CD4-positive, alpha-beta memory T cell (primary cell): ENCODE measurements around the gene LLGL2. TPM values are rescaled to one million over a fixed set of nuclear protein-coding genes. Genes with fewer than 3 reads are reported as not detected.

Source experiments
- CTCF ChIA-PET: fragments of 350-600 bp; sonication (Branson Sonifier 250); formaldehyde crosslinking; loops from one replicate; lab custom pipeline; 2021; ENCODE audit warnings: inconsistent platforms; ENCODE audit not compliant: partially characterized antibody; lab: Charles Lee
- POLR2A ChIA-PET: fragments of 350-600 bp; sonication (Branson Sonifier 250); formaldehyde crosslinking; loops from one replicate; lab custom pipeline; 2021; ENCODE audit not compliant: partially characterized antibody; lab: Charles Lee
- DNase-seq, 5 donors: peaks; one replicate each; pipeline versions ENCODE4 v3.0.0 to v3.0.0-alpha.2; 2020 to 2022; ENCODE audit warnings: mixed read lengths in 1 of 5
- H3K27ac ChIP-seq: one replicate; pipeline ENCODE4 v1.7.0; 2013; ENCODE audit warnings: low read depth, low read length
- H3K27me3 ChIP-seq: 2 replicates; pipeline ENCODE4 v1.7.0; 2013; ENCODE audit warnings: mild to moderate bottlenecking, low read length, moderate library complexity; ENCODE audit not compliant: insufficient read depth
- H3K36me3 ChIP-seq: 2 replicates; pipeline ENCODE4 v1.7.0; 2013; ENCODE audit warnings: mild to moderate bottlenecking, low read length, moderate library complexity; ENCODE audit not compliant: insufficient read depth
- H3K4me1 ChIP-seq: 2 replicates; pipeline ENCODE4 v1.7.0; 2013; ENCODE audit warnings: mild to moderate bottlenecking, low read length, moderate library complexity; ENCODE audit not compliant: insufficient read depth
- H3K4me3 ChIP-seq, 2 donors: one replicate each; pipeline ENCODE4 v1.7.0; 2013; ENCODE audit warnings: low read length in 2 of 2, mild to moderate bottlenecking in 1 of 2
- H3K9me3 ChIP-seq, 2 donors: one replicate each; pipeline ENCODE4 v1.7.0; 2013; ENCODE audit warnings: low read length in 2 of 2, control low read depth in 1 of 2; ENCODE audit not compliant: control insufficient read depth in 1 of 2
- H3K27ac Mint-ChIP-seq, 7 donors: one replicate each; pipeline ENCODE4 v1.8.0; 2020 to 2021; ENCODE audit warnings: mixed read lengths in 7 of 7, mild to moderate bottlenecking in 6 of 7, inconsistent platforms in 3 of 7, moderate library complexity in 3 of 7
- H3K27me3 Mint-ChIP-seq, 2 donors: one replicate each; pipeline ENCODE4 v1.8.0; 2020 to 2021; ENCODE audit warnings: mixed read lengths in 2 of 2
- H3K36me3 Mint-ChIP-seq, 2 donors: one replicate each; pipeline ENCODE4 v1.8.0; 2020 to 2021; ENCODE audit warnings: mixed read lengths in 2 of 2, inconsistent platforms in 1 of 2, mild to moderate bottlenecking in 1 of 2
- H3K4me1 Mint-ChIP-seq, 4 donors: one replicate each; pipeline ENCODE4 v1.8.0; 2020 to 2021; ENCODE audit warnings: mixed read lengths in 4 of 4, mild to moderate bottlenecking in 1 of 4
- H3K4me3 Mint-ChIP-seq, 8 donors: one replicate each; pipeline ENCODE4 v1.8.0; 2020 to 2021; ENCODE audit warnings: mixed read lengths in 8 of 8, mild to moderate bottlenecking in 7 of 8, moderate library complexity in 6 of 8, inconsistent platforms in 3 of 8
- H3K9me3 Mint-ChIP-seq, 8 donors: one replicate each; pipeline ENCODE4 v1.8.0; 2020 to 2021; ENCODE audit warnings: mixed read lengths in 8 of 8, mild to moderate bottlenecking in 5 of 8, inconsistent platforms in 3 of 8, moderate library complexity in 1 of 8
- intact Hi-C: fragments of 100-400 bp; cut with micrococcal nuclease; formaldehyde crosslinking; loops from one replicate; pipeline ENCODE4 v1.15.1; 2023
- polyA plus RNA-seq, 2 donors: library from polyadenylated mRNA; unstranded; fragments of 300-500 nt; fragmentation: Illumina TruSeq; gene quantifications; one replicate each; pipeline ENCODE4 v1.2.3, GENCODE V29; 2021
- total RNA-seq, 2 experiments: library from RNA; stranded (reverse); gene quantifications; one replicate each; pipeline ENCODE4 v1.2.3, GENCODE V29; 2021

The LLGL2 gene
- total and polyA plus RNA-seq, 4 experiments from 2014 or later: 19.3 to 43.6 (median 32.2) TPM

DNA sequence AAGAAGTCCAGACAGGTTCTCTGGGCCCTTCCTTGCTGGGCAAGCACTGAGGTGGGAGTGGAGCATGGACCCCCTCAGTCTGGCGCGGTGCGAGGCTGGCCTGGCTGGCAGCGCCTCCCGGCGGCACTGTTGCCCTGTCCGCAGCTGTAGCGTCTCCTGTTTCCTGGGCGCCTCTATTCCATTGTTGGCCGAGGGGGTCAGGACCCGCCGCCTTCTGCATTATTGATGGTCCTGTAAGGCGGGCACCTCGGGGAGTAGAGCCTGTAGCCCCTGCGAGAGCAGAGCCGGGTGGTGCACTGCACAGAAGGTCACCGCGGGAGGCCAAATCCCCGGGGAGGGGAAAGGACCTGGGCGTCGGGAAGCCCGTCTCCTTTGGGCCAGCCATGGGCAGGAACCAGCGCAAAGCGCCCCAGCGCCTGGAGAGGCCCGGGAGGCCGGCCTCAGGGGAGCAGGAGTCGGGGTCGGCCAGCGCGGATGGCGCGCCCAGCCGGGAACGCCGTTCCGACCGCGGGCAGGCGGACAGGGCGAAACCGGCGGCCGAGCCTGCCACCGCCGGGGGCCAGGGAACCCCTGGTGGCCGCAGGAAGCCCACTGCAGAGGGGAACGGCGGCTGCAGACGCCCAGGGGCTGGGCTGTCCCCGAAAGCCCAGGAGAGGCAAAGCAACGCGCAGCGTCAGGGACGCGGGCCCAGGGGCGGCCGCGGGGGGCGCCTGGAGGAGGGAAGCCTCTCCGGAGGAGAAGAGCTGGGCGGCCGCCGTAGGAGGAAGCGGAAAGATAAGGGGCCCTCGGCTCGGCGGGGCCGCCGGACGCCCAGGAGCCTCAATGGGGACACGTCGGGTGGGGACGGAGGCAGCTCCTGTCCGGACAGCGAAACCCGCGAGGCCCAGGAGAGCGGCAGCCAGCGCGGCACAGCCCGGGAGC lies 62.4 kb downstream of the LLGL2 start, which contains the start of gene MYO15B:
Gene MYO15B (plus strand): TSS at position 126 of the 921 bp plus-strand sequence. CDS start 258 bp downstream, at position 384.
- no peaks in the 10 kb centered on the region for H3K9me3 ChIP-seq
- intact Hi-C loops: loop anchor here (2.0 kb wide), 1 partner anchor 63 kb away; the partner anchor contains the start of gene LLGL2
- no peaks in the 10 kb centered on the region for H3K27me3 ChIP-seq
- H3K36me3 ChIP-seq: no peaks in the 10 kb centered on the region
- DNase-seq: peak in 4 of 5 donors; percentile 34 to 59 (median 46)
- peak within 1 kb of the TSS in 1 of 2 donors; percentile 35 for H3K4me3 ChIP-seq
- H3K4me1 ChIP-seq: peaks cover 18% of the 10 kb centered on the region
- Mint-ChIP-seq H3K36me3 (no peaks in the 10 kb centered on the region), H3K9me3 (peaks cover 0 to 3% (median 0%) of the 10 kb centered on the region in 8 donors), H3K27ac (peak within 1 kb of the TSS in 4 of 7 donors; percentile 29 to 52 (median 48)), H3K4me3 (peak within 1 kb of the TSS; percentile 36 to 70 (median 52)), H3K27me3 (peaks cover 0 to 4% of the 10 kb centered on the region in 2 donors), H3K4me1 (peaks cover 0 to 6% (median 3%) of the 10 kb centered on the region in 4 donors)
- ChIA-PET POLR2A (interaction anchor here (1.0 to 2.3 kb wide), 11 partner anchors 53 to 265 kb away, joined by 3 to 22 read pairs (median 4); partner anchors contain the start of genes LLGL2, TMEM94 and TSEN54), CTCF (interaction anchor here (0.7 to 1.4 kb wide), 6 partner anchors 9 to 160 kb away, joined by 3 to 5 read pairs (median 4); partner anchors contain the start of gene TSEN54)
- peak within 1 kb of the TSS; percentile 10 for H3K27ac ChIP-seq

GRCh38 chr17:75588596-75589011 lies 63.1 kb downstream of the LLGL2 start:
- peak overlapping the region; percentile 10 for H3K27ac ChIP-seq
- peak overlapping the region in 3 of 8 donors; percentile 46 to 70 (median 48) for H3K4me3 Mint-ChIP-seq
- H3K4me3 ChIP-seq: peak overlapping the region in 1 of 2 donors; percentile 35
- no peaks in the 10 kb centered on the region for H3K36me3 ChIP-seq
- intact Hi-C loops: loop anchor here (1.0 to 2.0 kb wide), 3 partner anchors 64 to 162 kb away; partner anchors contain the start of genes LLGL2 and TSEN54
- H3K27ac Mint-ChIP-seq: no peak overlapping the region
- no peak for DNase-seq
- H3K4me1 Mint-ChIP-seq: peaks cover 0 to 6% (median 3%) of the 10 kb centered on the region in 4 donors
- POLR2A ChIA-PET: interaction anchor here (1.0 to 2.3 kb wide), 11 partner anchors 53 to 266 kb away, joined by 3 to 22 read pairs (median 4); partner anchors contain the start of genes LLGL2, TMEM94 and TSEN54
- no peaks in the 10 kb centered on the region for H3K36me3 Mint-ChIP-seq
- H3K4me1 ChIP-seq: peaks cover 18% of the 10 kb centered on the region
- H3K27me3 Mint-ChIP-seq: peaks cover 0 to 4% of the 10 kb centered on the region in 2 donors
- H3K27me3 ChIP-seq: no peaks in the 10 kb centered on the region
- CTCF ChIA-PET: interaction anchor here (0.7 to 1.4 kb wide), 6 partner anchors 10 to 161 kb away, joined by 3 to 5 read pairs (median 4); partner anchors contain the start of gene TSEN54
- H3K9me3 Mint-ChIP-seq: peaks cover 0 to 3% (median 0%) of the 10 kb centered on the region in 8 donors
- H3K9me3 ChIP-seq: no peaks in the 10 kb centered on the region

DNA sequence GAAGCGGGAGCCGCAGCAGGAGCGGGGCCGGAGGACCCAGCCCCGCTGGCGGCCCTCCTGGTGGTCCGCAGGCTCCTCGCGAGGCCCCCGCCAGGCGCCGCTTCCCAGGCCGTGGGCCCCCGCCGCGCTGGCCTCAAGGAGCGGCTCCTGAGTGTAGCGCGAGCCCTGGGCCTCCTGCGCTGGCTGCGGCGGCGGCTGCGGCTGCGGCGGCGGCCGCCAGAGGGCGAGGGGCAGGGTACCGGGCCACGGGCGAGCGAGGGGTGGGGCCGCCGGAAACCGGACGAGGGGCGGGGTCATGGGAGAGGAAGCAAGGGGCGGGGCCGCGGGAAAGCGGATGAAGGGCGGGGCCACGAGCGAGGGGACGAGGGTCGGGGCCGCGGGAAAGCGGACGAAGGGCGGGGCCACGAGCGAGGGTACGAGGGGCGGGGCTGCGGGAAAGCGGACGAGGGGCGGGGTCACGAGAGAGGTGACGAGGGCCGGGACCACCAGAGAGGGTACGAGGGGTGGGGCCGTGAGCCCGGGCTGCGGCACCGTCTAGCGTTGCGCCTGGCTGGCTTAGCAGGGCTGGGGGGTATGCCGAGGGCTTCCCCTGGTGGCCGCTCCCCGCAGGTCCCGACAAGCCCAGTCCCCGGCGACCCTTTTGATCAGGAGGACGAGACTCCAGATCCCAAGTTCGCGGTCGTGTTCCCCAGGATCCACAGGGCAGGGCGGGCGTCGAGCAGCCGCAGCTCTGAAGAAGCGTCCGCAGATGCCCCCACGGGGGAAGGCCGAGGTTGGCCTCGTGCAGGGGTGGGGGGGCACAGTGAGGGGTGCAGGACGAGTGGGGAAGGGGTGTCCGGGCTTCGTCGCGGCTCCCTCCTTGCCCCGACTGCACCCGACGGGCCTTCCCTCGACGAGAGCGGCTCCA lies 63.8 kb downstream of the LLGL2 start:
- H3K27ac Mint-ChIP-seq: peak overlapping the region in 5 of 7 donors; percentile 57 to 88 (median 86)
- POLR2A ChIA-PET: interaction anchor here (1.0 to 2.3 kb wide), 13 partner anchors 54 to 266 kb away, joined by 3 to 22 read pairs (median 4); partner anchors contain the start of genes LLGL2, TMEM94, TSEN54 and WBP2

GRCh38 chr17:75589919-75590303 lies 64.4 kb downstream of the LLGL2 start:
- Histone ChIP-seq H3K27ac (no peak overlapping the region), H3K36me3 (no peaks in the 10 kb centered on the region), H3K4me1 (peaks cover 18% of the 10 kb centered on the region), H3K27me3 (no peaks in the 10 kb centered on the region), H3K9me3 (no peaks in the 10 kb centered on the region), H3K4me3 (no peak overlapping the region)
- H3K27me3 Mint-ChIP-seq: peaks cover 0 to 4% of the 10 kb centered on the region in 2 donors
- ChIA-PET CTCF (interaction anchor here (0.8 to 3.4 kb wide), 13 partner anchors 8 to 167 kb away, joined by 3 to 23 read pairs (median 4); partner anchors contain the start of genes SMIM5, TMEM94 and TSEN54), POLR2A (interaction anchor here (0.8 to 2.2 kb wide), 5 partner anchors 65 to 265 kb away, joined by 3 to 9 read pairs (median 3); partner anchors contain the start of genes LLGL2, TSEN54 and WBP2)
- H3K9me3 Mint-ChIP-seq: peaks cover 0 to 4% (median 0%) of the 10 kb centered on the region in 8 donors
- peak overlapping the region in 3 of 7 donors; percentile 63 to 82 (median 70) for H3K27ac Mint-ChIP-seq
- no peaks in the 10 kb centered on the region for H3K36me3 Mint-ChIP-seq
- peak overlapping the region in 2 of 8 donors; percentile 45 to 47 for H3K4me3 Mint-ChIP-seq
- intact Hi-C loops: loop anchor here (1.0 to 2.0 kb wide), 3 partner anchors 65 to 164 kb away; partner anchors contain the start of genes LLGL2 and TSEN54
- no peak for DNase-seq
- H3K4me1 Mint-ChIP-seq: peaks cover 0 to 6% (median 3%) of the 10 kb centered on the region in 4 donors

More for the DNA sequence above, 63.8 kb downstream of the LLGL2 start:
- Mint-ChIP-seq H3K4me3 (peak overlapping the region; percentile 68 to 83 (median 78)), H3K4me1 (peaks cover 0 to 6% (median 3%) of the 10 kb centered on the region in 4 donors), H3K36me3 (no peaks in the 10 kb centered on the region), H3K27me3 (peaks cover 0 to 4% of the 10 kb centered on the region in 2 donors), H3K9me3 (peaks cover 0 to 3% (median 0%) of the 10 kb centered on the region in 8 donors)
- Histone ChIP-seq H3K27me3 (no peaks in the 10 kb centered on the region), H3K4me1 (peaks cover 18% of the 10 kb centered on the region), H3K4me3 (peak overlapping the region in 1 of 2 donors; percentile 41), H3K36me3 (no peaks in the 10 kb centered on the region), H3K27ac (no peak overlapping the region), H3K9me3 (no peaks in the 10 kb centered on the region)
- intact Hi-C loops: loop anchor here (1.0 to 2.0 kb wide), 3 partner anchors 64 to 163 kb away; partner anchors contain the start of genes LLGL2 and TSEN54
- CTCF ChIA-PET: interaction anchor here (0.7 to 3.4 kb wide), 11 partner anchors 10 to 161 kb away, joined by 3 to 23 read pairs (median 5); partner anchors contain the start of gene TSEN54
- peak; percentile 85 to 93 (median 92) for DNase-seq

- POLR2A ChIA-PET: interaction anchor here (0.8 to 2.2 kb wide), 4 partner anchors 65 to 169 kb away, joined by 3 to 9 read pairs (median 5); partner anchors contain the start of genes LLGL2 and TSEN54
Observed at GRCh38 chr17:75590314-75590761, 64.8 kb downstream of the LLGL2 start.

More at GRCh38 chr17:75590314-75590761, 64.8 kb downstream of the LLGL2 start:
- Histone ChIP-seq H3K27me3 (no peaks in the 10 kb centered on the region), H3K36me3 (no peaks in the 10 kb centered on the region), H3K4me1 (peaks cover 18% of the 10 kb centered on the region), H3K9me3 (no peaks in the 10 kb centered on the region), H3K4me3 (no peak overlapping the region), H3K27ac (no peak overlapping the region)
- peak overlapping the region in 5 of 7 donors; percentile 37 to 86 (median 70) for H3K27ac Mint-ChIP-seq
- peak overlapping the region in 6 of 8 donors; percentile 10 to 49 (median 44) for H3K4me3 Mint-ChIP-seq
- peaks cover 0 to 6% (median 3%) of the 10 kb centered on the region in 4 donors for H3K4me1 Mint-ChIP-seq
- H3K27me3 Mint-ChIP-seq: peaks cover 0 to 4% of the 10 kb centered on the region in 2 donors
- intact Hi-C loops: no loop called here
- H3K36me3 Mint-ChIP-seq: no peaks in the 10 kb centered on the region
- DNase-seq: no peak
- CTCF ChIA-PET: interaction anchor here (0.8 to 3.4 kb wide), 14 partner anchors 8 to 168 kb away, joined by 3 to 23 read pairs (median 4); partner anchors contain the start of genes SMIM5, TMEM94 and TSEN54
- H3K9me3 Mint-ChIP-seq: peaks cover 0 to 4% (median 0%) of the 10 kb centered on the region in 8 donors
